ENCODE measurements around the gene KIAA1586. TPM values are rescaled to one million over a fixed set of nuclear protein-coding genes. Genes with fewer than 3 reads are reported as not detected.
"Not testable (repeated sequence)": the region's sequence is repeated elsewhere in the genome, so short reads cannot be mapped to it uniquely, and the experiment has no call there.

The KIAA1586 gene
- total and polyA plus RNA-seq, 2 experiments from 2014 or later, result 11.5 to 18.6 TPM

GRCh38 chr6:57035549-57035948 lies 10.9 kb upstream of the KIAA1586 start:
- Histone ChIP-seq H2AFZ (no peak overlapping the region), H4K20me1 (ENCODE audit: insufficient read depth, poor library complexity, severe bottlenecking) (no peaks in the 10 kb centered on the region), H3K4me1 (ENCODE audit: insufficient read depth) (no peaks in the 10 kb centered on the region), H3K27me3 (no peaks in the 10 kb centered on the region), H3K9me3 (ENCODE audit: low read depth) (no peaks in the 10 kb centered on the region), H3K4me2 (no peak overlapping the region), H3K9me2 (replicated peaks; ENCODE audit: insufficient read depth) (no peaks in the 10 kb centered on the region), H3K4me3 (no peak overlapping the region), H3K36me3 (replicated peaks; ENCODE audit: insufficient read depth, low read depth) (no peaks in the 10 kb centered on the region), H3K27ac (no peak overlapping the region), H3K79me2 (no peaks in the 10 kb centered on the region)
- no peak for DNase-seq (ENCODE audit: low spot score)
- 21% methylated on average over 3 of the region's 3 CpGs for WGBS (ENCODE audit: low lambda C conversion rate, missing lambda C conversion rate)
- TF ChIP-seq EZH2 (IDR thresholded peaks at IDR 0.05; ENCODE audit: borderline replicate concordance), result no peak
- TF ChIP-seq, protein P1, sequence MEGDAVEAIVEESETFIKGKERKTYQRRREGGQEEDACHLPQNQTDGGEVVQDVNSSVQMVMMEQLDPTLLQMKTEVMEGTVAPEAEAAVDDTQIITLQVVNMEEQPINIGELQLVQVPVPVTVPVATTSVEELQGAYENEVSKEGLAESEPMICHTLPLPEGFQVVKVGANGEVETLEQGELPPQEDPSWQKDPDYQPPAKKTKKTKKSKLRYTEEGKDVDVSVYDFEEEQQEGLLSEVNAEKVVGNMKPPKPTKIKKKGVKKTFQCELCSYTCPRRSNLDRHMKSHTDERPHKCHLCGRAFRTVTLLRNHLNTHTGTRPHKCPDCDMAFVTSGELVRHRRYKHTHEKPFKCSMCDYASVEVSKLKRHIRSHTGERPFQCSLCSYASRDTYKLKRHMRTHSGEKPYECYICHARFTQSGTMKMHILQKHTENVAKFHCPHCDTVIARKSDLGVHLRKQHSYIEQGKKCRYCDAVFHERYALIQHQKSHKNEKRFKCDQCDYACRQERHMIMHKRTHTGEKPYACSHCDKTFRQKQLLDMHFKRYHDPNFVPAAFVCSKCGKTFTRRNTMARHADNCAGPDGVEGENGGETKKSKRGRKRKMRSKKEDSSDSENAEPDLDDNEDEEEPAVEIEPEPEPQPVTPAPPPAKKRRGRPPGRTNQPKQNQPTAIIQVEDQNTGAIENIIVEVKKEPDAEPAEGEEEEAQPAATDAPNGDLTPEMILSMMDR (IDR thresholded peaks at IDR 0.05; ENCODE audit: poor library complexity), result no peak
- TF ChIP-seq EZH2phosphoT487 (IDR thresholded peaks at IDR 0.05; ENCODE audit: low read depth, severe bottlenecking, unreplicated experiment), result no peak

- H3K4me2 ChIP-seq, result no peak overlapping the region
- no peaks in the 10 kb centered on the region for H3K79me2 ChIP-seq
- WGBS (ENCODE audit: low lambda C conversion rate, missing lambda C conversion rate), result 100% methylated on average over 2 of the region's 2 CpGs
- no peak overlapping the region for H3K27ac ChIP-seq
- no peaks in the 10 kb centered on the region for H3K9me2 ChIP-seq (replicated peaks; ENCODE audit: insufficient read depth)
- H3K36me3 ChIP-seq (replicated peaks; ENCODE audit: insufficient read depth, low read depth), result no peaks in the 10 kb centered on the region
- TF ChIP-seq EZH2 (IDR thresholded peaks at IDR 0.05; ENCODE audit: borderline replicate concordance) (no peak), EZH2phosphoT487 (IDR thresholded peaks at IDR 0.05; ENCODE audit: low read depth, severe bottlenecking, unreplicated experiment) (no peak)
- TF ChIP-seq, protein P1 (IDR thresholded peaks at IDR 0.05; ENCODE audit: poor library complexity), result no peak
- no peak overlapping the region for H2AFZ ChIP-seq
- no peaks in the 10 kb centered on the region for H3K27me3 ChIP-seq
- H4K20me1 ChIP-seq (ENCODE audit: insufficient read depth, poor library complexity, severe bottlenecking), result no peaks in the 10 kb centered on the region
- H3K9me3 ChIP-seq (ENCODE audit: low read depth), result no peaks in the 10 kb centered on the region
- no peak for DNase-seq (ENCODE audit: low spot score)
- no peaks in the 10 kb centered on the region for H3K4me1 ChIP-seq (ENCODE audit: insufficient read depth)
- no peak overlapping the region for H3K4me3 ChIP-seq
Observed at GRCh38 chr6:57038906-57039305, 7.6 kb upstream of the KIAA1586 start.

DNA sequence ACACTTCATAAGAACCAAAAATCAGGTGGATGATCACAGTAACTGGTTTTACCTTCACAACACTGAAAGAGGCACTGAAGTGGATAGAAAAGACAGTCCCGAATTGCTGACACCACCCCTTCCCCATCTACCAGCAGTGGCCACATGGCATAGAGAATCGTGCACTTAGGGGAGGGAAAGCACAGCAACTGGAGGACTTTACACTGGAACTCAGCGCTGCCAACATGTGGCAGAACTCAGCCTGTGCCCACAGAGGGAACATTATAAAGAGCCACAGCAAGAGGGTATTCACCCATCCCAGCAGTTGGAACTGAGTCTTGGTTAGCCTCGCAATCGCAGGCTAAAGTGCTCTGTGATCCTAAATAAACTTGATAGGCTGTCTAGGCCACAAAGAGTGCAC lies 6.5 kb upstream of the KIAA1586 start:
- Histone ChIP-seq H3K79me2 (no peaks in the 10 kb centered on the region), H3K9me2 (replicated peaks; ENCODE audit: insufficient read depth) (no peaks in the 10 kb centered on the region), H3K4me3 (no peak overlapping the region), H3K36me3 (replicated peaks; ENCODE audit: insufficient read depth, low read depth) (no peaks in the 10 kb centered on the region), H3K9me3 (ENCODE audit: low read depth) (no peaks in the 10 kb centered on the region), H3K27ac (no peak overlapping the region), H3K27me3 (no peaks in the 10 kb centered on the region), H4K20me1 (ENCODE audit: insufficient read depth, poor library complexity, severe bottlenecking) (no peaks in the 10 kb centered on the region), H3K4me2 (no peak overlapping the region), H2AFZ (no peak overlapping the region), H3K4me1 (ENCODE audit: insufficient read depth) (no peaks in the 10 kb centered on the region)
- TF ChIP-seq, protein P1 (IDR thresholded peaks at IDR 0.05; ENCODE audit: poor library complexity), result no peak
- no peak for TF ChIP-seq EZH2phosphoT487 (IDR thresholded peaks at IDR 0.05; ENCODE audit: low read depth, severe bottlenecking, unreplicated experiment)
- no peak for DNase-seq (ENCODE audit: low spot score)
- 88% methylated on average over 5 of the region's 5 CpGs for WGBS (ENCODE audit: low lambda C conversion rate, missing lambda C conversion rate)

DNA sequence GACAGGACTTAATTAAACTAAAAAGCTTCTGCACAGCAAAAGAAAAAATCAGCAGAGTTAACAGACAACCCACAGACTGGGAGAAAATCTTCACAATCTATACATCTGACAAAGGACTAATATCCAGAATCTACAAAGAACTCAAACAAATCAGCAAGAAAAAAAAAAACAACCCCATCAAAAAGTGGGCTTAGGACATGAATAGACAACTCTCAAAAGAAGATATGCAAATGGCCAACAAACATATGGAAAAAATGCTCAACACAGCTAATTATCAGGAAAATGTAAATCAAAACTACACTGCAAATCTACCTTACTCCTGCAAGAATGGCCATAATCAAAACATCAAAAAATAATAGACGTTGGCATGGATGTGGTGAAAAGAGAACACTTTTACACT lies 2.4 kb upstream of the KIAA1586 start:
- 97% methylated on average over 1 of the region's 1 CpG for WGBS (ENCODE audit: low lambda C conversion rate, missing lambda C conversion rate)
- Histone ChIP-seq H3K4me1 (ENCODE audit: insufficient read depth) (peaks cover 12% of the 10 kb centered on the region), H3K79me2 (peaks cover 12% of the 10 kb centered on the region), H4K20me1 (ENCODE audit: insufficient read depth, poor library complexity, severe bottlenecking) (peaks cover 11% of the 10 kb centered on the region)
- DNase-seq (ENCODE audit: low spot score); H3K4me3 ChIP-seq; H3K9me2 ChIP-seq (replicated peaks; ENCODE audit: insufficient read depth); H3K9me3 ChIP-seq (ENCODE audit: low read depth); H2AFZ ChIP-seq; H3K27ac ChIP-seq; H3K27me3 ChIP-seq; H3K36me3 ChIP-seq (replicated peaks; ENCODE audit: insufficient read depth, low read depth); H3K4me2 ChIP-seq: not testable (repeated sequence)
